GM21717 (cell line): ENCODE data around the gene P4HA1.
"Not testable (repeated sequence)": the region's sequence is repeated elsewhere in the genome, so short reads cannot be mapped to it uniquely, and the experiment has no call there.

Source experiments
- ATAC-seq: cut with Tn5 transposase; IDR thresholded peaks from one replicate; pipeline ENCODE4 v1.9.1; 2021; ENCODE audit warnings: mild to moderate bottlenecking, moderate library complexity; ENCODE audit not compliant: unreplicated experiment

Gene P4HA1

GRCh38 chr10:73043766-73044377 lies 52.8 kb downstream of the P4HA1 start:
- ATAC-seq, result no peak

GRCh38 chr10:73043319-73043718 lies 53.3 kb downstream of the P4HA1 start:
- ATAC-seq, result no peak

GRCh38 chr10:73042130-73042529 lies 54.5 kb downstream of the P4HA1 start:
- no peak for ATAC-seq

- no peak for ATAC-seq
Observed at GRCh38 chr10:73039635-73040034, 57.0 kb downstream of the P4HA1 start.

GRCh38 chr10:73036285-73036684 lies 60.4 kb downstream of the P4HA1 start:
- not testable (repeated sequence) for ATAC-seq

GRCh38 chr10:73032536-73032935 lies 64.1 kb downstream of the P4HA1 start:
- ATAC-seq, result no peak

GRCh38 chr10:73026623-73027022 lies 70.0 kb downstream of the P4HA1 start:
- not testable (repeated sequence) for ATAC-seq

- not testable (repeated sequence) for ATAC-seq
Observed at GRCh38 chr10:73023455-73024070, 73.1 kb downstream of the P4HA1 start.

- not testable (repeated sequence) for ATAC-seq
Observed at GRCh38 chr10:73022961-73023360, 73.7 kb downstream of the P4HA1 start.

GRCh38 chr10:73021538-73022164 lies 75.0 kb downstream of the P4HA1 start:
- ATAC-seq, result not testable (repeated sequence)

GRCh38 chr10:73021050-73021449 lies 75.6 kb downstream of the P4HA1 start:
- no peak for ATAC-seq

- no peak for ATAC-seq
Observed at GRCh38 chr10:73019100-73019499, 77.6 kb downstream of the P4HA1 start.

- ATAC-seq, result no peak
Observed at GRCh38 chr10:73018632-73019031, 78.0 kb downstream of the P4HA1 start.

- ATAC-seq, result no peak
Observed at GRCh38 chr10:73017955-73018480, 78.6 kb downstream of the P4HA1 start.

- no peak for ATAC-seq
Observed at GRCh38 chr10:73015779-73016178, 80.9 kb downstream of the P4HA1 start.

- no peak for ATAC-seq
Observed at GRCh38 chr10:73003822-73004221, 92.8 kb downstream of the P4HA1 start.

- no peak for ATAC-seq
Observed at GRCh38 chr10:73000973-73001372, 95.7 kb downstream of the P4HA1 start.

- ATAC-seq, result no peak
Observed at GRCh38 chr10:72997099-72997498, 99.6 kb downstream of the P4HA1 start.

- not testable (repeated sequence) for ATAC-seq
Observed at GRCh38 chr10:72995459-72995858, 101.2 kb downstream of the P4HA1 start.

- ATAC-seq, result not testable (repeated sequence)
Observed at GRCh38 chr10:72989771-72990170, 106.9 kb downstream of the P4HA1 start.

GRCh38 chr10:72984618-72985017 lies 112.0 kb downstream of the P4HA1 start:
- ATAC-seq, result not testable (repeated sequence)
